Neural cell (in vitro differentiated cells): Measurements from ENCODE around the gene SLC44A1.

ENCODE experiments used
- EP300 ChIP-seq: fragments of 450-650 bp; conservative IDR thresholded peaks from 2 replicates; pipeline ENCODE4 v1.6.1; 2014; ENCODE audit warnings: antibody characterized with exemption, mild to moderate bottlenecking, moderate library complexity; ENCODE audit not compliant: poor library complexity, severe bottlenecking
- EZH2 ChIP-seq: fragments of 200-600, 300-800 bp; shearing (Covaris generic), sonication (generic); IDR thresholded peaks from 2 replicates; pipeline ENCODE4 v1.6.1; 2014; ENCODE audit warnings: antibody characterized with exemption, low read length, borderline replicate concordance, mild to moderate bottlenecking; ENCODE audit not compliant: insufficient read depth, poor library complexity, severe bottlenecking
- MXI1 ChIP-seq: fragments of 450-650 bp; conservative IDR thresholded peaks from 2 replicates; pipeline ENCODE4 v1.6.1; 2014; ENCODE audit warnings: antibody characterized with exemption, mild to moderate bottlenecking; ENCODE audit not compliant: poor library complexity, severe bottlenecking
- POLR2AphosphoS5 ChIP-seq: IDR thresholded peaks from 2 replicates; pipeline ENCODE4 v1.6.1; 2012
- RAD21 ChIP-seq: fragments of 450-650 bp; conservative IDR thresholded peaks from 2 replicates; pipeline ENCODE4 v1.6.1; 2014; ENCODE audit warnings: antibody characterized with exemption, mild to moderate bottlenecking, moderate library complexity
- SMC3 ChIP-seq: fragments of 450-650 bp; conservative IDR thresholded peaks from 2 replicates; pipeline ENCODE4 v1.6.1; 2014; ENCODE audit warnings: antibody characterized with exemption, mild to moderate bottlenecking, moderate library complexity; ENCODE audit not compliant: poor library complexity
- TAF1 ChIP-seq: IDR thresholded peaks from 2 replicates; pipeline ENCODE4 v1.6.1; 2012; ENCODE audit warnings: low read depth
- TF ChIP-seq, protein P1 (sequence below): fragments of 450-650 bp; IDR thresholded peaks from 2 replicates; pipeline ENCODE4 v1.5.1; 2014; ENCODE audit warnings: antibody characterized with exemption, mild to moderate bottlenecking, moderate library complexity; ENCODE audit not compliant: poor library complexity, severe bottlenecking
- TF ChIP-seq, protein P2 (sequence below): IDR thresholded peaks from 2 replicates; pipeline ENCODE4 v1.6.1; 2012; ENCODE audit warnings: borderline replicate concordance

DNA sequence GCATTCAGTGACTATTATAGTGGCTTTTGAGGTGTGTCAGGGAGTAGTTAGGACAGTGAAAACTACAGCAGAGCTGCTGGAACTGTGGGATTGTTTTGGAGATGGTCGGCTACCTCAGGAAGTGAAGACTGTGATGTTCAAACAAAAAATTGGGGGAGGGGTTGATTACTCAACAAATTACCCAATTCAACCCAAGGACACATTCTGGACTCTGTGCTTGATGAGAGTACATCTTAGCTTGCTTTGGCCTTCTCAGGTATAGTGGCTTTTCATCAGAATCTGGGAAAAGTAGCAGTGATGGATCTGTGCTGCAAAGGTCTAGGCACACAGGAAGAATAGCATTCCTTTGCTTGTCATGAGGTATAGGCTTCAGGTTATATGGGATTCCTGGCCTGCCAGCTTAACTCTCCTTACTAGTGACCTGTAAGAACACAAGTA, 47.0 kb downstream of the SLC44A1 start:
- TF ChIP-seq EZH2 (no peak), TAF1 (no peak), EP300 (no peak), MXI1 (no peak), POLR2AphosphoS5 (no peak), SMC3 (no peak), RAD21 (no peak)
- TF ChIP-seq, protein P1, sequence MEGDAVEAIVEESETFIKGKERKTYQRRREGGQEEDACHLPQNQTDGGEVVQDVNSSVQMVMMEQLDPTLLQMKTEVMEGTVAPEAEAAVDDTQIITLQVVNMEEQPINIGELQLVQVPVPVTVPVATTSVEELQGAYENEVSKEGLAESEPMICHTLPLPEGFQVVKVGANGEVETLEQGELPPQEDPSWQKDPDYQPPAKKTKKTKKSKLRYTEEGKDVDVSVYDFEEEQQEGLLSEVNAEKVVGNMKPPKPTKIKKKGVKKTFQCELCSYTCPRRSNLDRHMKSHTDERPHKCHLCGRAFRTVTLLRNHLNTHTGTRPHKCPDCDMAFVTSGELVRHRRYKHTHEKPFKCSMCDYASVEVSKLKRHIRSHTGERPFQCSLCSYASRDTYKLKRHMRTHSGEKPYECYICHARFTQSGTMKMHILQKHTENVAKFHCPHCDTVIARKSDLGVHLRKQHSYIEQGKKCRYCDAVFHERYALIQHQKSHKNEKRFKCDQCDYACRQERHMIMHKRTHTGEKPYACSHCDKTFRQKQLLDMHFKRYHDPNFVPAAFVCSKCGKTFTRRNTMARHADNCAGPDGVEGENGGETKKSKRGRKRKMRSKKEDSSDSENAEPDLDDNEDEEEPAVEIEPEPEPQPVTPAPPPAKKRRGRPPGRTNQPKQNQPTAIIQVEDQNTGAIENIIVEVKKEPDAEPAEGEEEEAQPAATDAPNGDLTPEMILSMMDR, result no peak
- TF ChIP-seq, protein P2, sequence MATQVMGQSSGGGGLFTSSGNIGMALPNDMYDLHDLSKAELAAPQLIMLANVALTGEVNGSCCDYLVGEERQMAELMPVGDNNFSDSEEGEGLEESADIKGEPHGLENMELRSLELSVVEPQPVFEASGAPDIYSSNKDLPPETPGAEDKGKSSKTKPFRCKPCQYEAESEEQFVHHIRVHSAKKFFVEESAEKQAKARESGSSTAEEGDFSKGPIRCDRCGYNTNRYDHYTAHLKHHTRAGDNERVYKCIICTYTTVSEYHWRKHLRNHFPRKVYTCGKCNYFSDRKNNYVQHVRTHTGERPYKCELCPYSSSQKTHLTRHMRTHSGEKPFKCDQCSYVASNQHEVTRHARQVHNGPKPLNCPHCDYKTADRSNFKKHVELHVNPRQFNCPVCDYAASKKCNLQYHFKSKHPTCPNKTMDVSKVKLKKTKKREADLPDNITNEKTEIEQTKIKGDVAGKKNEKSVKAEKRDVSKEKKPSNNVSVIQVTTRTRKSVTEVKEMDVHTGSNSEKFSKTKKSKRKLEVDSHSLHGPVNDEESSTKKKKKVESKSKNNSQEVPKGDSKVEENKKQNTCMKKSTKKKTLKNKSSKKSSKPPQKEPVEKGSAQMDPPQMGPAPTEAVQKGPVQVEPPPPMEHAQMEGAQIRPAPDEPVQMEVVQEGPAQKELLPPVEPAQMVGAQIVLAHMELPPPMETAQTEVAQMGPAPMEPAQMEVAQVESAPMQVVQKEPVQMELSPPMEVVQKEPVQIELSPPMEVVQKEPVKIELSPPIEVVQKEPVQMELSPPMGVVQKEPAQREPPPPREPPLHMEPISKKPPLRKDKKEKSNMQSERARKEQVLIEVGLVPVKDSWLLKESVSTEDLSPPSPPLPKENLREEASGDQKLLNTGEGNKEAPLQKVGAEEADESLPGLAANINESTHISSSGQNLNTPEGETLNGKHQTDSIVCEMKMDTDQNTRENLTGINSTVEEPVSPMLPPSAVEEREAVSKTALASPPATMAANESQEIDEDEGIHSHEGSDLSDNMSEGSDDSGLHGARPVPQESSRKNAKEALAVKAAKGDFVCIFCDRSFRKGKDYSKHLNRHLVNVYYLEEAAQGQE, result no peak
